GM23338 (cell line): ENCODE data around the gene ATP8A2.

ENCODE experiments used
- CREB1 ChIP-seq: fragments of 250-450 bp; sonication (Bioruptor Pico); IDR thresholded peaks from 2 replicates; pipeline ENCODE4 v1.5.0; 2020; ENCODE audit warnings: low read depth, mild to moderate bottlenecking, moderate library complexity
- CTCF ChIP-seq, 2 experiments: fragments of 200-600 bp in 1 of 2; sonication (generic) in 1 of 2; conservative IDR thresholded peaks; 2 replicates each; pipeline versions ENCODE4 v1.5.1 to v1.6.1; 2016 to 2017; ENCODE audit warnings: antibody characterized with exemption in 2 of 2, low read depth in 2 of 2, mild to moderate bottlenecking in 2 of 2, moderate library complexity in 1 of 2
- EZH2 ChIP-seq: fragments of 200-600 bp; sonication (generic); IDR thresholded peaks from one replicate; pipeline ENCODE4 v1.8.0; 2017; ENCODE audit warnings: antibody characterized with exemption, mild to moderate bottlenecking, low read depth; ENCODE audit not compliant: unreplicated experiment
- EZH2phosphoT487 ChIP-seq: fragments of 200-600 bp; sonication (generic); IDR thresholded peaks from one replicate; pipeline ENCODE4 v1.8.1; 2018; ENCODE audit warnings: antibody characterized with exemption; ENCODE audit not compliant: unreplicated experiment
- JUNB ChIP-seq: IDR thresholded peaks from one replicate; pipeline ENCODE4 v1.6.1; 2016; ENCODE audit warnings: antibody characterized with exemption; ENCODE audit not compliant: unreplicated experiment
- POLR2AphosphoS5 ChIP-seq: IDR thresholded peaks from 2 replicates; pipeline ENCODE4 v1.6.1; 2016; ENCODE audit warnings: antibody characterized with exemption, low read depth
- REST ChIP-seq: IDR thresholded peaks from one replicate; pipeline ENCODE4 v1.6.1; 2018; ENCODE audit warnings: antibody characterized with exemption; ENCODE audit not compliant: unreplicated experiment
- ZNF462 ChIP-seq: fragments of 250-450 bp; sonication (Bioruptor Pico); IDR thresholded peaks from 2 replicates; pipeline ENCODE4 v1.5.0; 2020; ENCODE audit warnings: mild to moderate bottlenecking, moderate library complexity

GRCh38 chr13:25798998-25799397 is 427.2 kb downstream of the ATP8A2 start:
- TF ChIP-seq CTCF (conservative IDR thresholded peaks at IDR 0.05; ENCODE audit: low read depth in 2 of 2) (no peak), EZH2 (no peak), ZNF462 (CRISPR knock-in tag) (no peak), REST (no peak), EZH2phosphoT487 (no peak), POLR2AphosphoS5 (no peak), CREB1 (CRISPR knock-in tag) (no peak), JUNB (no peak)
